Astrocyte of the cerebellum (primary cell): ENCODE data around the gene S100A2.

Source experiments
- DNase-seq: peaks from one replicate; pipeline ENCODE4 v3.0.0-alpha.2; 2011; ENCODE audit warnings: low read depth
- H3K4me3 ChIP-seq: 2 replicates; pipeline ENCODE4 v1.5.1; 2011; ENCODE audit warnings: mild to moderate bottlenecking, low read depth, low read length, moderate library complexity
- CTCF ChIP-seq: IDR thresholded peaks from 2 replicates; pipeline ENCODE4 v1.5.1; 2012; ENCODE audit warnings: low read length, low read depth, moderate library complexity, mild to moderate bottlenecking; ENCODE audit errors: missing control alignments
- in situ Hi-C: cut with HindIII; loops from 2 replicates; pipeline ENCODE4 v1.10.0; 2017; ENCODE audit warnings: low sequenced_read_pairs

Gene S100A2

GRCh38 chr1:153534226-153534924 is 31.3 kb downstream of the S100A2 start:
- peak overlapping the region; percentile 82 for H3K4me3 ChIP-seq
- TF ChIP-seq CTCF: no peak
- in situ Hi-C loops: no loop called here
- no peak for DNase-seq

DNA sequence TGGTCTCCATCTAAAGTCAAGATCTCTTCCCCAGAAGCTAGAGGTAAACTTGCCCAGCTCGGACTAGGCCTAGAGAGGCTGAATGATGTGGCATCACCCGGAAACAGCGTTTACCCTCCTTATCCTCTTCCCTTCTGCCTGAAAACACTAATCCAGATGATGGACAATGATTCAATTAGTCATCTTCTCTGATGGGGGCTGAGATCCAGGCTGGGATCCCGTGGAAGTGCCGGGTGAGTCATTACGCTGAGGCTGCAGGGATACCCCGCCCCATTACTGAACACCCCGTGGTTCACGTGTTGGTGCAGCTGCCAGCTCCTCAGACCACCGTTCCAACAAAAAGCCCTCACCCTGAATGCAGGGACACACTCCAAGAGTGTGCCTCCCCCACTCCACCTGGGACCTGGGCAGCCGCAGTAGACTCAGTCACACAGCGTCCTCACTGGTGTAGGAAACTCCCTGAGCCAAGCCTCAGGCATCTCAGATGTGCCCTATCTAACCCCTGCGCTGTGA is 31.9 kb downstream of the S100A2 start:
- in situ Hi-C loops: no loop called here
- peak; percentile 47 for DNase-seq
- TF ChIP-seq CTCF: no peak
- H3K4me3 ChIP-seq: peak overlapping the region; percentile 82

DNA sequence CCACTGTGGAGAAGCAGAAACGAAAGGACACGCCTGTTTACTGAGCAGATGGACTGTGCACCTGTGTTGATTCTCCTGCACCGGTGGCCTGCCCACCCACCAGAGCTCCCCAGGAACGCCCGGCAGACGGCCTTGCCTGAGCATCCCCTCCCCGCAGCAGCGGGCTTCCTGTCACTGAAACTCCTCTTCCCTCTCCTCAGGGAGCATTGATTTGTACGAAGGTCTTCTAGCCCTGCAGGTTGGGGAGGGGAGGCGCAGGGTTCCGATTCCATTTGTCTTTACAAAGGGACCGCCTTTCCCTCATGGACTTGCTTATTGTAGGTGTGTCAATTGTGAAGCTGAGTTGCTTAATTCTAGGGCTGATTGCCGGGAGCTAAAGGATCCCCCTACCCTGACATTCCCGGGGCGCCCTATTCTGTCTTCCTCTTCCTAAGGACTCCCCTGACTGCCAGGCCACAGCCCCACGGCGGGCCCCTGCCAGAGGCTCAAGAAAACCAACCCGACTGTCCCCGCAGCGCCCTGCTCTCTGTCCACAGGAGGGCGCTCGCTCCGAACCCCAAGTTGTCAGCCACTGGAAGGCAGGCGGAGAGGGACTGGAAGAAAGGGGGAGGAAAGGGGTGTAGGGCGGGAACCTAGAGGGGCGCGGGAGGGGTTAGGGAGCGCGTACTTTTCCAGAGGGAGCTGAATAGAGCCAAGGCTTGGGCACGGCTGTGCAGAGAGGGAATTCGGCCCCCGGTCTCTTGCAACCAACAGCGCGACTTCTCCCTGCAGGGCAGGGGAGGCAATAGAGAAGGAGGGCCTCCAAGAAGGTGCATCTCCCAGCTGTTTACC is 32.7 kb downstream of the S100A2 start:
- peak; percentile 92 for TF ChIP-seq CTCF
- peak; percentile 58 for DNase-seq
- in situ Hi-C loops: no loop called here
- peak overlapping the region; percentile 82 for H3K4me3 ChIP-seq

DNA sequence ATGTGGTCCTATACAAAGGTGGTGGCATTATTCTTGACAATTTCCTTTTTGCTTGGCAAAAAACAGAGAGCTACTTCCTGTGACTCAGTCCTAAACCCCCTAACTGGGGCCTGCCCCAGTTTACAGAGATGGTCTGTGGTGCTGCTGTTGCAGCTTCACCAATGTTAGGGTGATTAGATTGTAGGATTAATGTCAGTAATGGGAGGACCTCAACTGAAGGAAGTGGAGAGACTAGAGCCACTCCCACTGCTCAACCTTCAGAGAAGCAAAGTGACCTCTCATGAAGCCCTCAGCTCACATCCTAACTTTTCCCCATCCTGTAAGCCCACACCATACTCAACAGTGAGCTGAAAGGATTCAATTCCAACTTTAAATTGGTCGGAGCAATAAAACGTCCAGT is 33.5 kb downstream of the S100A2 start:
- no peak for DNase-seq
- TF ChIP-seq CTCF: no peak
- no peak overlapping the region for H3K4me3 ChIP-seq
- in situ Hi-C loops: no loop called here

- no peak for TF ChIP-seq CTCF
- DNase-seq: no peak
- in situ Hi-C loops: no loop called here
- H3K4me3 ChIP-seq: no peak overlapping the region
These were observed 34.0 kb downstream of the S100A2 start for GRCh38 chr1:153531638-153532037.

- no peak overlapping the region for H3K4me3 ChIP-seq
- TF ChIP-seq CTCF: no peak
- DNase-seq: no peak
- in situ Hi-C loops: no loop called here
These were observed 38.0 kb downstream of the S100A2 start for GRCh38 chr1:153527683-153528040.
